ENCODE measurements around the gene SSUH2. TPM values are rescaled to one million over a fixed set of nuclear protein-coding genes. Genes with fewer than 3 reads are reported as not detected.

Gene SSUH2
- total and polyA plus RNA-seq, 2 of the 4 experiments (the other 2 are of a cell fraction), result 0.10 TPM; not detected in 1

DNA sequence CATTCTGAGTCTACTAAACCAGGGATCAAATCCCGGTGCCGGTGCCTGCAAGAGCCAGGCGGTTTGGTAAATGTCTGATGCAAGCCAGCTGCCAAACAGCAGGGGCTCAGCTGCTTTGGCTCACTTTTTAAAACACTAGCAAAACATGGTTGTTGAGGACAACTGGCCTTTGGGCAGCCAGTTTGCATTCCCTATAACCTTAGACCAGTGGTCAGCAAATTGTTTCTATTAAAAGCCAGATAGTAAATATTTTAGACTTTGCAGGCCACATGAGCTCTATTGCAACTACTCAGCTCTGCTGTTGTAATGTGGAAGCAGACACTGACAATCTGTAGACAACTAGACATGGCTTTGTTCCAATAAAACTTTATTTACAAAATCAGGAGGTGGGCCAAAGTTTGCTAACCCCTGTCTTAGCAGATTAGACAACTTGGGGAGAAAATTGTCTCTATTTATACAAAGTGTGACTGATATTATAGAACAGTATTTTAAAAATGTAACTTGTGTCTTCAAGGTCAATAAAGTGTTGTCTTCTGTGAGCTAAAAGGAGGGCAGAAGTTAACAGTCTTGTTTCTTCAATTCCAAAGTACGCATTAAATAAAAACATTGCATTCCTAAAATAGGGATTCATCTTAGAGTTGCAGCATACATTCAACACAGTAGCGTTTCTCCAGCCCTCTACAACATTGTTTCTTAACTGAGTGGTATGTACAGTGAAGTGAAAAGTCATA is 67.6 kb downstream of the SSUH2 start:
- Histone ChIP-seq H3K9ac (ENCODE audit: low read depth, low read length) (peak overlapping the region; percentile 51; the same call in 1 of the 2 replicates), H3K4me3 (ENCODE audit: insufficient read depth, low read depth, low read length) (no peak overlapping the region), H3K27ac (ENCODE audit: insufficient read depth, low read length) (peak overlapping the region; percentile 99), H4K91ac (ENCODE audit: insufficient read depth, low read depth, low read length) (peak overlapping the region; percentile 97), H4K20me1 (ENCODE audit: insufficient read depth, low read length) (peaks cover 8% of the 10 kb centered on the region), H3K14ac (replicated peaks; ENCODE audit: low read depth, low read length) (peak overlapping the region; percentile 90), H2BK15ac (ENCODE audit: low read depth, low read length) (peak overlapping the region; percentile 53; the same call in 1 of the 3 replicates), H2AK9ac (replicated peaks; ENCODE audit: low read depth, low read length, poor library complexity) (peak overlapping the region; percentile 77), H2AK5ac (ENCODE audit: low read depth, low read length) (peak overlapping the region; percentile 92; the same call in 1 of the 2 replicates), H3K4me1 (ENCODE audit: control insufficient read depth, insufficient read depth, low read length) (peaks cover 29% of the 10 kb centered on the region), H3K23ac (ENCODE audit: low read depth, low read length) (peak overlapping the region; percentile 94), H3K36me3 (ENCODE audit: control insufficient read depth, insufficient read depth, low read length) (no peaks in the 10 kb centered on the region), H3K56ac (ENCODE audit: extremely low read depth, insufficient read depth, low read length) (peak overlapping the region; percentile 94; the same call in 1 of the 2 replicates), H3K27me3 (ENCODE audit: control insufficient read depth, insufficient read depth, low read length) (no peaks in the 10 kb centered on the region), H2BK20ac (ENCODE audit: low read depth, low read length) (peak overlapping the region; percentile 96), H2BK5ac (ENCODE audit: low read depth, low read length, poor library complexity, severe bottlenecking) (peak overlapping the region; percentile 95), H2BK120ac (ENCODE audit: low read depth, low read length) (peak overlapping the region; percentile 98), H3K4ac (ENCODE audit: low read depth, low read length) (peak overlapping the region; percentile 96), H3K4me2 (ENCODE audit: low read depth, low read length) (peak overlapping the region; percentile 6; the same call in 1 of the 2 replicates), H4K8ac (ENCODE audit: low read depth in 2 of 2, low read length in 2 of 2) (peak overlapping the region; percentile 56 to 91; a peak in 3 of 4 replicates), H3K79me1 (ENCODE audit: low read depth in 1 of 2, low read length in 2 of 2) (no peaks in the 10 kb centered on the region), H3K9me3 (ENCODE audit: control insufficient read depth, insufficient read depth, low read length) (no peaks in the 10 kb centered on the region), H4K5ac (ENCODE audit: low read depth, low read length) (peak overlapping the region; percentile 87), H2AFZ (replicated peaks; ENCODE audit: low read length, poor library complexity) (peak overlapping the region; percentile 68), H3K9me1 (ENCODE audit: insufficient read depth, low read length) (peaks cover 27% of the 10 kb centered on the region), H3K18ac (ENCODE audit: low read depth, low read length) (peak overlapping the region; percentile 86)
- WGBS, 2 experiments (ENCODE audit: extremely low coverage in 2 of 2, insufficient read length in 1 of 2), result no CpG with 5 or more reads among the region's 5 CpGs
- POLR2A ChIA-PET (ENCODE audit: unreplicated experiment), result interaction anchor here (1.0 kb wide), 1 partner anchor 22 kb away, joined by 7 read pairs; no protein-coding TSS in a partner anchor
- CTCF ChIA-PET, result interaction anchor here (1.0 to 1.7 kb wide), 3 partner anchors 18 to 76 kb away, joined by 3 to 7 read pairs (median 3); partner anchors contain the start of gene LMCD1
- DNase-seq (peak; percentile 95), ATAC-seq (ENCODE audit: low read depth) (peak; percentile 82)
- no TSS peak for BruUV-seq (replicated peaks)
- intact Hi-C loops (cut with micrococcal nuclease) (loop anchor here (1.0 to 5.0 kb wide), 3 partner anchors 45 to 133 kb away; partner anchors contain the start of gene LMCD1), in situ Hi-C loops (cut with MboI; ENCODE audit: low sequenced_read_pairs) (no loop called here), dilution Hi-C loops (cut with HindIII; ENCODE audit: low sequenced_read_pairs, unreplicated experiment) (no loop called here)
- TF ChIP-seq USF2 (IDR thresholded peaks at IDR 0.05; ENCODE audit: low read depth, low read length), result peak; percentile 20; the same call in 1 of the 2 replicates
- no peak for TF ChIP-seq NFE2L2 (IDR thresholded peaks at IDR 0.05; ENCODE audit: low read depth, low read length)
- peak; percentile 66; the same call in 1 of the 2 replicates for TF ChIP-seq FOS (IDR thresholded peaks at IDR 0.05; ENCODE audit: low read depth, low read length)
- TF ChIP-seq MAFK (IDR thresholded peaks at IDR 0.05; ENCODE audit: low read depth, low read length), result peak; percentile 32; the same call in 1 of the 2 replicates
- TF ChIP-seq RCOR1 (IDR thresholded peaks at IDR 0.05; ENCODE audit: insufficient replicate concordance, low read length), result no peak
- 0 out of 2 replicates have a peak, but pooled peaks have one; percentile 15 for TF ChIP-seq MXI1 (IDR thresholded peaks at IDR 0.05; ENCODE audit: borderline replicate concordance, low read depth, low read length)
- TF ChIP-seq BHLHE40 (IDR thresholded peaks at IDR 0.05; ENCODE audit: low read depth, low read length), result peak; percentile 51
- peak; percentile 95 for TF ChIP-seq CEBPB (IDR thresholded peaks at IDR 0.05; ENCODE audit: low read depth, low read length)
- TF ChIP-seq CHD1 (IDR thresholded peaks at IDR 0.05; ENCODE audit: low read depth, low read length), result no peak
- TF ChIP-seq POLR2A (IDR thresholded peaks at IDR 0.05; ENCODE audit: low read depth, low read length), result no peak
- peak; percentile 19; the same call in 1 of the 2 replicates for TF ChIP-seq MAZ (IDR thresholded peaks at IDR 0.05; ENCODE audit: borderline replicate concordance, low read depth, low read length)
- TF ChIP-seq RFX5 (IDR thresholded peaks at IDR 0.05; ENCODE audit: low read depth, low read length), result no peak
